Lung (tissue), 12 donors: ENCODE data around the gene NOS3. TPM values are rescaled to one million over a fixed set of nuclear protein-coding genes. Genes with fewer than 3 reads are reported as not detected.

Source experiments
- ATAC-seq: fragments of 200-7000 bp; cut with Tn5 transposase; one replicate; pipeline ENCODE4 v1.9.1; 2020; ENCODE audit warnings: moderate number of reproducible peaks; ENCODE audit not compliant: insufficient read depth, low FRiP score
- DNase-seq, 3 donors: peaks; one replicate each; pipeline ENCODE4 v3.0.0-alpha.2; 2013 to 2017
- H3K27ac ChIP-seq, 2 donors: one replicate each; pipeline ENCODE4 v1.5.1; 2013; ENCODE audit warnings: mild to moderate bottlenecking in 2 of 2, moderate library complexity in 2 of 2, control low read depth in 1 of 2, inconsistent platforms in 1 of 2, low read depth in 1 of 2, low read length in 1 of 2
- H3K27me3 ChIP-seq, 3 donors: one replicate each; pipeline ENCODE4 v1.5.1; 2013; ENCODE audit warnings: low read length in 2 of 3; ENCODE audit not compliant: control insufficient read depth in 3 of 3, insufficient read depth in 3 of 3
- H3K36me3 ChIP-seq, 4 donors: one replicate each; pipeline ENCODE4 v1.5.1; 2013; ENCODE audit warnings: low read length in 4 of 4, mild to moderate bottlenecking in 1 of 4, moderate library complexity in 1 of 4; ENCODE audit not compliant: control insufficient read depth in 4 of 4, insufficient read depth in 4 of 4
- H3K4me1 ChIP-seq, 5 donors: one replicate each; pipeline ENCODE4 v1.5.1; 2013; ENCODE audit warnings: low read length in 5 of 5, mild to moderate bottlenecking in 2 of 5, moderate library complexity in 1 of 5; ENCODE audit not compliant: control insufficient read depth in 5 of 5, insufficient read depth in 5 of 5
- H3K4me3 ChIP-seq: one replicate; pipeline ENCODE4 v1.5.1; 2013; ENCODE audit warnings: mild to moderate bottlenecking, control low read depth, moderate library complexity
- H3K9ac ChIP-seq, 2 donors: one replicate each; pipeline ENCODE4 v1.5.1; 2013; ENCODE audit warnings: low read length in 2 of 2, control low read depth in 1 of 2; ENCODE audit not compliant: insufficient read depth in 1 of 2
- H3K9me3 ChIP-seq, 4 donors: one replicate each; pipeline ENCODE4 v1.5.1; 2013; ENCODE audit warnings: low read length in 3 of 4, mild to moderate bottlenecking in 1 of 4, moderate library complexity in 1 of 4; ENCODE audit not compliant: control insufficient read depth in 4 of 4, insufficient read depth in 3 of 4
- CTCF ChIP-seq: IDR thresholded peaks from 2 replicates; pipeline ENCODE4 v1.5.1; 2012; ENCODE audit warnings: mild to moderate bottlenecking; ENCODE audit errors: control extremely low read depth, extremely low read depth
- WGBS, 2 donors: extraction: QIAGEN DNeasy Blood & Tissue Kit; methylation state at CpG; one replicate each; pipeline ENCODE4 v1.1.7; 2013; 5-methylcytosine and 5-hydroxymethylcytosine counted together
- polyA plus RNA-seq, 2 donors: library from polyadenylated mRNA; stranded (reverse); fragments of 200-250 nt; gene quantifications; one replicate each; pipeline ENCODE4 v1.2.1, GENCODE V29; 2013
- total RNA-seq, 2 donors: library from RNA; depleted of rRNA in 1 of 2; stranded (reverse); fragments of >200 nt in 1 of 2; gene quantifications; one replicate each; pipeline ENCODE4 v1.2.1, GENCODE V29; 2014 to 2021
- donor health status: control.
- donor health status: control.
- donor health status: Bipolar disorder and iron deficiency.
- donor health status: healthy.
- donor health status: DM: yes; HTN: yes; CAD: no.

NOS3 gene
- total and polyA plus RNA-seq, 4 donors = 9.3 to 31.0 (median 11.9) TPM

GRCh38 chr7:150962553-150963399 lies 28.0 kb upstream of the NOS3 start:
- Histone ChIP-seq H3K9ac (peak overlapping the region in 1 of 2 donors; percentile 11), H3K27ac (peak overlapping the region; percentile 33 to 71), H3K4me1 (peaks cover 0 to 64% (median 11%) of the 10 kb centered on the region in 5 donors), H3K27me3 (peaks cover 0 to 9% (median 0%) of the 10 kb centered on the region in 3 donors), H3K4me3 (no peak overlapping the region), H3K36me3 (no peaks in the 10 kb centered on the region), H3K9me3 (no peaks in the 10 kb centered on the region)
- ATAC-seq (peak; percentile 74), DNase-seq (peak; percentile 77 to 82 (median 79))
- WGBS, 2 donors = 32% methylated on average over 23 of the region's 23 CpGs
- peak; percentile 90 for TF ChIP-seq CTCF

- Histone ChIP-seq H3K4me1 (peaks cover 0 to 74% (median 20%) of the 10 kb centered on the region in 5 donors), H3K4me3 (no peak overlapping the region), H3K36me3 (no peaks in the 10 kb centered on the region), H3K9me3 (no peaks in the 10 kb centered on the region), H3K9ac (no peak overlapping the region), H3K27ac (peak overlapping the region in 1 of 2 donors; percentile 71), H3K27me3 (peaks cover 0 to 4% (median 0%) of the 10 kb centered on the region in 3 donors)
- DNase-seq (no peak), ATAC-seq (no peak)
- WGBS, 2 donors = 78 to 85% methylated on average over 18 of the region's 18 CpGs
- no peak for TF ChIP-seq CTCF
These were observed 26.9 kb upstream of the NOS3 start for GRCh38 chr7:150963707-150964559.

- Histone ChIP-seq H3K9me3 (no peaks in the 10 kb centered on the region), H3K9ac (no peak overlapping the region), H3K36me3 (no peaks in the 10 kb centered on the region), H3K4me3 (no peak overlapping the region), H3K4me1 (peaks cover 0 to 81% (median 28%) of the 10 kb centered on the region in 5 donors), H3K27ac (peak overlapping the region in 1 of 2 donors; percentile 87), H3K27me3 (no peaks in the 10 kb centered on the region)
- WGBS, 2 donors = 46 to 49% methylated on average over 16 of the region's 16 CpGs
- TF ChIP-seq CTCF = no peak
- DNase-seq (peak; percentile 68 to 80 (median 80)), ATAC-seq (no peak)
These were observed 26.2 kb upstream of the NOS3 start for GRCh38 chr7:150964593-150965111.
